ENCODE measurements around the gene ZNF532.

DNA sequence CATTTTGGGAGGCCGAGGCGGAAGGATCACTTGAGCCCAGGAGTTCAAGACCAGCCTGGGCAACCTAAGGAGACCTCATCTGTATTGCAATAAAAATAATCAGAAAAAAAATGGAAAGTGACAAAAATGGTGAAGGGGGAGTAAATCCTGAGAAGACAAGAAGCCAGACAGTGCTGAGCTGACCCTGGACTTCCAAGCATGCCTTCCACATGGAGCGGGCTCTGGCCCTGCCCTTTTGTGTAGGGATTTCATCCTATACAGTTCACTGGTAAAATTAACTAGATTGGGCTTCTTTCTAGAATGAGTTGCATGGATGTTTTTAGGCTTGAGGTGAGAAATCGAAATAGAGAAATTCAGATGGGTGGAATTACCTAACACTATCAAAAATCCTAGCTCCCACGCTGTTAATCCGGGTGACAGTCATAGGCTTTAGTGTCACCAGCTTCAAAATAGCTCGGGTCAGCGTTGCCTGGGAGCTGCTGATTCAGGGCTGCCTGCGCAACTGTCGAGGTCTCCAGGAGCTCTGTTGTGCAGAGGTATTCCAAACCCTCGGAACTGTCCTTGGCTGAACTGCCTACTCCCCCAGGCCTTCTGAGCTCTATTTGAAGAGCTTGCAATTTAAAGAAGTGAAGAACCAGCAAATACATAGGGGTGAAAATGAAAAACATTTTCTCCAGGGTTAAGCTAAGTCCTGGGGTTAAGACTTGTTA is 21.5 kb upstream of the ZNF532 start:
- TF ChIP-seq EP300 (IDR thresholded peaks at IDR 0.05) (no peak), CTCF (IDR thresholded peaks at IDR 0.05) (no peak), POLR2A (IDR thresholded peaks at IDR 0.05) (no peak), POLR2AphosphoS5 (IDR thresholded peaks at IDR 0.05) (no peak)
